Measurements from ENCODE around the gene RASL11A.

GRCh38 chr13:27274631-27275030, 4.0 kb downstream of the RASL11A start:
- TF ChIP-seq CTCF (IDR thresholded peaks at IDR 0.05) (no peak), POLR2AphosphoS5 (IDR thresholded peaks at IDR 0.05) (no peak), POLR2A (IDR thresholded peaks at IDR 0.05) (no peak)

Measured in stomach (tissue), 4 donors.